Aorta (tissue), 5 donors: ENCODE data around the gene GABARAPL2. TPM values are rescaled to one million over a fixed set of nuclear protein-coding genes. Genes with fewer than 3 reads are reported as not detected.

Experiments used
- ATAC-seq: fragments of 200-7000 bp; cut with Tn5 transposase; one replicate; pipeline ENCODE4 v1.9.1; 2022; ENCODE audit warnings: moderate library complexity; ENCODE audit not compliant: low FRiP score
- DNase-seq, 2 donors: peaks; one replicate each; pipeline ENCODE4 v3.0.0-alpha.2; 2020
- H3K27ac ChIP-seq, 2 donors: one replicate each; pipeline ENCODE4 v1.5.1; 2013; ENCODE audit warnings: low read length in 2 of 2, mild to moderate bottlenecking in 2 of 2, moderate library complexity in 2 of 2, control low read depth in 1 of 2, inconsistent platforms in 1 of 2, low read depth in 1 of 2
- H3K27me3 ChIP-seq, 2 donors: one replicate each; pipeline ENCODE4 v1.6.1; 2013; ENCODE audit warnings: control low read depth in 1 of 2, low read length in 1 of 2, mild to moderate bottlenecking in 1 of 2, moderate library complexity in 1 of 2; ENCODE audit not compliant: insufficient read depth in 2 of 2, control insufficient read depth in 1 of 2
- H3K36me3 ChIP-seq, 2 donors: one replicate each; pipeline ENCODE4 v1.6.1; 2013; ENCODE audit warnings: control low read depth in 1 of 2, low read length in 1 of 2, mild to moderate bottlenecking in 1 of 2; ENCODE audit not compliant: insufficient read depth in 2 of 2, control insufficient read depth in 1 of 2
- H3K4me1 ChIP-seq, 2 donors: one replicate each; pipeline ENCODE4 v1.6.1; 2013; ENCODE audit warnings: low read length in 2 of 2, control low read depth in 1 of 2, mild to moderate bottlenecking in 1 of 2, moderate library complexity in 1 of 2; ENCODE audit not compliant: insufficient read depth in 2 of 2, control insufficient read depth in 1 of 2
- H3K4me3 ChIP-seq, 2 donors: one replicate each; pipeline ENCODE4 v1.5.1; 2013; ENCODE audit warnings: low read length in 2 of 2, control low read depth in 1 of 2, mild to moderate bottlenecking in 1 of 2
- H3K9me3 ChIP-seq: one replicate; pipeline ENCODE4 v1.6.1; 2013; ENCODE audit warnings: mild to moderate bottlenecking, low read length; ENCODE audit not compliant: control insufficient read depth
- WGBS, 2 donors: extraction: QIAGEN DNeasy Blood & Tissue Kit; methylation state at CpG; one replicate each; pipeline ENCODE4 v1.1.7; 2013; 5-methylcytosine and 5-hydroxymethylcytosine counted together
- intact Hi-C, 2 donors: fragments of 100-400 bp; cut with DNase I; formaldehyde crosslinking; loops; one replicate each; pipeline versions ENCODE4 v1.14.2 to v1.15.0; 2022
- polyA plus RNA-seq, 2 donors: library from polyadenylated mRNA; stranded (reverse); fragments of 200-250 nt; gene quantifications; one replicate each; pipeline ENCODE4 v1.2.3, GENCODE V29; 2013
- total RNA-seq, 2 donors: library from RNA; stranded (reverse); fragmentation: NEBNext Ultra II Directional; extraction: Animal tissue kit (Norgen Biotek cat#: 25700); gene quantifications; one replicate each; pipeline ENCODE4 v1.2.1, GENCODE V29; 2021
- donor health status: healthy with polysubstance abuse.
- donor health status: Bipolar disorder and iron deficiency.
- donor health status: DM: no; HTN: no; CAD: no.
- donor health status: DM: no; HTN: no; CAD: no.
- donor health status: DM: yes; HTN: yes; CAD: no.

The GABARAPL2 gene
- total and polyA plus RNA-seq, 4 donors, result 106 to 237 (median 176) TPM

GRCh38 chr16:75575958-75576357 is 9.8 kb downstream of the GABARAPL2 start:
- DNase-seq, result no peak
- no peaks in the 10 kb centered on the region for H3K9me3 ChIP-seq
- intact Hi-C loops, result no loop called here
- H3K4me3 ChIP-seq, result no peak overlapping the region
- peak overlapping the region in 1 of 2 donors; percentile 38 for H3K27ac ChIP-seq
- 17 to 23% methylated on average over 3 of the region's 3 CpGs for WGBS, 2 donors
- H3K36me3 ChIP-seq, result peaks cover 5 to 7% of the 10 kb centered on the region in 2 donors
- no peak for ATAC-seq
- peaks cover 0 to 2% of the 10 kb centered on the region in 2 donors for H3K4me1 ChIP-seq
- no peaks in the 10 kb centered on the region for H3K27me3 ChIP-seq

GRCh38 chr16:75576384-75576811 is 10.2 kb downstream of the GABARAPL2 start:
- DNase-seq, result no peak
- Histone ChIP-seq H3K27ac (peak overlapping the region in 1 of 2 donors; percentile 38), H3K4me3 (no peak overlapping the region), H3K4me1 (peaks cover 0 to 2% of the 10 kb centered on the region in 2 donors), H3K36me3 (peaks cover 5 to 7% of the 10 kb centered on the region in 2 donors), H3K27me3 (no peaks in the 10 kb centered on the region), H3K9me3 (no peaks in the 10 kb centered on the region)
- ATAC-seq, result no peak
- 5 to 8% methylated on average over 3 of the region's 3 CpGs for WGBS, 2 donors
- intact Hi-C loops, result no loop called here

GRCh38 chr16:75578212-75578611 is 12.0 kb downstream of the GABARAPL2 start:
- DNase-seq, result no peak
- Histone ChIP-seq H3K36me3 (peaks cover 2 to 5% of the 10 kb centered on the region in 2 donors), H3K27ac (no peak overlapping the region), H3K27me3 (no peaks in the 10 kb centered on the region), H3K4me3 (no peak overlapping the region), H3K9me3 (no peaks in the 10 kb centered on the region), H3K4me1 (no peaks in the 10 kb centered on the region)
- 90 to 93% methylated on average over 7 of the region's 7 CpGs for WGBS, 2 donors
- no peak for ATAC-seq
- intact Hi-C loops, result no loop called here

GRCh38 chr16:75578725-75579124 is 12.5 kb downstream of the GABARAPL2 start:
- H3K9me3 ChIP-seq, result no peaks in the 10 kb centered on the region
- DNase-seq, result no peak
- H3K4me3 ChIP-seq, result no peak overlapping the region
- H3K4me1 ChIP-seq, result no peaks in the 10 kb centered on the region
- peaks cover 2 to 5% of the 10 kb centered on the region in 2 donors for H3K36me3 ChIP-seq
- 92 to 95% methylated on average over 2 of the region's 2 CpGs for WGBS, 2 donors
- ATAC-seq, result no peak
- intact Hi-C loops, result no loop called here
- H3K27ac ChIP-seq, result no peak overlapping the region
- no peaks in the 10 kb centered on the region for H3K27me3 ChIP-seq

- no peaks in the 10 kb centered on the region for H3K27me3 ChIP-seq
- DNase-seq, result no peak
- no peak overlapping the region for H3K4me3 ChIP-seq
- no peaks in the 10 kb centered on the region for H3K4me1 ChIP-seq
- no peak for ATAC-seq
- no peaks in the 10 kb centered on the region for H3K9me3 ChIP-seq
- H3K36me3 ChIP-seq, result peaks cover 2 to 5% of the 10 kb centered on the region in 2 donors
- no peak overlapping the region for H3K27ac ChIP-seq
- 89 to 93% methylated on average over 7 of the region's 7 CpGs for WGBS, 2 donors
- intact Hi-C loops, result no loop called here
These were observed 13.2 kb downstream of the GABARAPL2 start for GRCh38 chr16:75579281-75579834.

GRCh38 chr16:75584108-75584507 is 17.9 kb downstream of the GABARAPL2 start:
- Histone ChIP-seq H3K27me3 (no peaks in the 10 kb centered on the region), H3K4me1 (no peaks in the 10 kb centered on the region), H3K27ac (no peak overlapping the region), H3K36me3 (peaks cover 2% of the 10 kb centered on the region in 2 donors), H3K9me3 (no peaks in the 10 kb centered on the region), H3K4me3 (no peak overlapping the region)
- intact Hi-C loops, result no loop called here
- ATAC-seq, result no peak
- DNase-seq, result no peak
- 69 to 73% methylated on average over 3 of the region's 3 CpGs for WGBS, 2 donors

- no peak for DNase-seq
- peaks cover 0 to 2% of the 10 kb centered on the region in 2 donors for H3K36me3 ChIP-seq
- no peaks in the 10 kb centered on the region for H3K27me3 ChIP-seq
- WGBS, 2 donors, result 88 to 90% methylated on average over 4 of the region's 4 CpGs
- peak overlapping the region in 1 of 2 donors; percentile 31 for H3K27ac ChIP-seq
- H3K4me3 ChIP-seq, result no peak overlapping the region
- ATAC-seq, result no peak
- H3K4me1 ChIP-seq, result no peaks in the 10 kb centered on the region
- no peaks in the 10 kb centered on the region for H3K9me3 ChIP-seq
- intact Hi-C loops, result no loop called here
These were observed 22.5 kb downstream of the GABARAPL2 start for GRCh38 chr16:75588716-75589115.

GRCh38 chr16:75589306-75589705 is 23.1 kb downstream of the GABARAPL2 start:
- Histone ChIP-seq H3K27ac (peak overlapping the region in 1 of 2 donors; percentile 87), H3K4me3 (no peak overlapping the region), H3K36me3 (peaks cover 0 to 2% of the 10 kb centered on the region in 2 donors), H3K9me3 (no peaks in the 10 kb centered on the region), H3K4me1 (no peaks in the 10 kb centered on the region), H3K27me3 (no peaks in the 10 kb centered on the region)
- DNase-seq (peak in 1 of 2 donors; percentile 71), ATAC-seq (peak; percentile 78)
- intact Hi-C loops, result no loop called here
- 3 to 7% methylated on average over 3 of the region's 3 CpGs for WGBS, 2 donors
